ENCODE data around the gene BEST1. TPM values are rescaled to one million over a fixed set of nuclear protein-coding genes. Genes with fewer than 3 reads are reported as not detected.
"Not testable (repeated sequence)": the region's sequence is repeated elsewhere in the genome, so short reads cannot be mapped to it uniquely, and the experiment has no call there.

BEST1 gene
- total RNA-seq, 1 donor: 8.0 TPM

DNA sequence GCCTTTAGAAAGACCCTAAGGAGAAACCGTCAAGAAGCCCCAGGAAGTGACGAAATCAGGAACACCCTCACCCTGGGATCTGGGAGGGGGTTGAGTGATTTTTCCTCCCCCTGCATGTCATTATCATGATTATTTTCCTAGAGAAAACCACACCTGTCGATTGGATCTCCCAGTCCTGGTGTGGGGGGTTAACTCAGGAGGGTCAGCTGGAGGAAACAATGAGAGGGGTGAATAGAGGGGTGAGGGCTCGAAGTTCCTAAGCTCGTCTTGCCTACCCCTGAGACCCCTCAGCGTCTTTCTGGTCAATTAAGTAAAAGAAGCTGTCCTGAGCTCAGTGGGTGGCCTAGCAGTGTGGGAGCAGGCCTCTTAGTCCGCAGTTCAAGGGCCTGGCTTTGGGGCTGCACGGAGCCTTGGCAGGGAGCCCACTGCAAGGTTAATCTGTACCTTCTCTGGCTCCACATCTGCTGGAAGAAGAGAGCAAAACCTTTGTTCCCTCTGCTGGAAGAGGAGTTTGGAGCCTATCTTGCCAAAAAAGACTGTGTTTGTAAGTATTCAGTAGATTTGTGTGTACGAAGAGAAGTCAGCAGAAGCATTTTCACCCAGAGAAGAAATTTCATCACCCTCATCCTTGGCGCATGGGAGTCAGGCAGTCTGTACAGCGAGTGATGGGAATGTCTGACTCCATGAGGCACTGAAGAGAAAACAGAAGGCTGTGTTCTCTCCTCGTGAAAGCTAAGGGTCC is 51.5 kb downstream of the BEST1 start:
- Histone ChIP-seq H3K9me3 (ENCODE audit: low read depth, low read length) (peaks cover 5% of the 10 kb centered on the region), H3K36me3 (ENCODE audit: insufficient read depth, low read length) (no peaks in the 10 kb centered on the region), H3K4me2 (ENCODE audit: insufficient read depth, low read length) (no peak overlapping the region), H3K4me1 (ENCODE audit: insufficient read depth, low read length) (peaks cover 18% of the 10 kb centered on the region), H3K27me3 (ENCODE audit: insufficient read depth, low read length) (no peaks in the 10 kb centered on the region), H3K27ac (ENCODE audit: low read depth, low read length) (no peak overlapping the region), H3K79me2 (ENCODE audit: insufficient read depth, low read length) (no peaks in the 10 kb centered on the region), H2AFZ (ENCODE audit: low read length) (no peak overlapping the region), H4K20me1 (ENCODE audit: insufficient read depth, low read length) (no peaks in the 10 kb centered on the region), H3K4me3 (ENCODE audit: insufficient read depth, low read length) (no peak overlapping the region)
- TF ChIP-seq, protein P1, sequence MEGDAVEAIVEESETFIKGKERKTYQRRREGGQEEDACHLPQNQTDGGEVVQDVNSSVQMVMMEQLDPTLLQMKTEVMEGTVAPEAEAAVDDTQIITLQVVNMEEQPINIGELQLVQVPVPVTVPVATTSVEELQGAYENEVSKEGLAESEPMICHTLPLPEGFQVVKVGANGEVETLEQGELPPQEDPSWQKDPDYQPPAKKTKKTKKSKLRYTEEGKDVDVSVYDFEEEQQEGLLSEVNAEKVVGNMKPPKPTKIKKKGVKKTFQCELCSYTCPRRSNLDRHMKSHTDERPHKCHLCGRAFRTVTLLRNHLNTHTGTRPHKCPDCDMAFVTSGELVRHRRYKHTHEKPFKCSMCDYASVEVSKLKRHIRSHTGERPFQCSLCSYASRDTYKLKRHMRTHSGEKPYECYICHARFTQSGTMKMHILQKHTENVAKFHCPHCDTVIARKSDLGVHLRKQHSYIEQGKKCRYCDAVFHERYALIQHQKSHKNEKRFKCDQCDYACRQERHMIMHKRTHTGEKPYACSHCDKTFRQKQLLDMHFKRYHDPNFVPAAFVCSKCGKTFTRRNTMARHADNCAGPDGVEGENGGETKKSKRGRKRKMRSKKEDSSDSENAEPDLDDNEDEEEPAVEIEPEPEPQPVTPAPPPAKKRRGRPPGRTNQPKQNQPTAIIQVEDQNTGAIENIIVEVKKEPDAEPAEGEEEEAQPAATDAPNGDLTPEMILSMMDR (IDR thresholded peaks at IDR 0.05; ENCODE audit: extremely low read depth, low read depth, low read length): no peak
- no peak for DNase-seq (ENCODE audit: insufficient read length, low spot score, missing footprints)

DNA sequence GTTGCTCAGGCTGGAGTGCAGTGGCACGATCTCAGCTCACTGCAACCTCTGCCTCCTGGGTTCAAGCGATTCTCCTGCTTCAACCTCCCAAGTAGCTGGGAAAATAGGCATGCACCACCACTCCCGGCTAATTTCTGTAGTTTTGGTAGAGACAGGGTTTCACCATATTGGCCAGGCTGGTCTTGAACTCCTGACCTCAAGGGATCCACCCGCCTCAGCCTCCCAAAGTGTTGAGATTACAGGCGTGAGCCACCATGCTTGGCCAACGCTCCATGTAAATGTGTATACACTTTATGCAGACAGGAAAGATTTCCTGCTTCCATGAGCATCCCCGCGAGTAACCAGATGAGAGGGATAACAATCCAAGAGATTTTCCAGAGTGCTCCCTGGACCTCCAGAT is 52.1 kb downstream of the BEST1 start:
- H3K4me2 ChIP-seq (ENCODE audit: insufficient read depth, low read length); H3K4me3 ChIP-seq (ENCODE audit: insufficient read depth, low read length); DNase-seq (ENCODE audit: insufficient read length, low spot score, missing footprints); H3K27ac ChIP-seq (ENCODE audit: low read depth, low read length); H3K36me3 ChIP-seq (ENCODE audit: insufficient read depth, low read length); H3K27me3 ChIP-seq (ENCODE audit: insufficient read depth, low read length); H3K79me2 ChIP-seq (ENCODE audit: insufficient read depth, low read length); H2AFZ ChIP-seq (ENCODE audit: low read length); H3K9me3 ChIP-seq (ENCODE audit: low read depth, low read length); H4K20me1 ChIP-seq (ENCODE audit: insufficient read depth, low read length): not testable (repeated sequence)
- H3K4me1 ChIP-seq (ENCODE audit: insufficient read depth, low read length): peaks cover 18% of the 10 kb centered on the region

DNA sequence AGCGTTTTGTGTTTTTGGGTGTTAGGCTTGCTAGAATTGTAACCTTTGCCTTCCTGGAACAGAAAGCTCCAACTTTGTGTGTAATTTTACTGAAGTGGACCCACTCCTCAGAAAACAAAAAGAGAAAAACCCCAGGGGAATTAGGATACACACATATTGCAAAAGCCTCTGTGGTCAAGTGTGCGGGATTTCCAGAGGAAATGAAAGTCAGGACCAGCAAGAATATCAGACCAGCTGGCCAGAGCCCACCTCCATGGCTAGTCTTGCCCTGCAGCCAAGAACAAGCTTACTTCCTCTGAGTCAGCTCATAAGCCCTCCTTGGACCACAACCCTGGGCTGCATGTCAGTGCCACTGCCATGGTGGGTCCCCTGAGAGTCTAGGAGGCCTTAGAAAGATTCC is 54.3 kb downstream of the BEST1 start:
- H3K4me3 ChIP-seq (ENCODE audit: insufficient read depth, low read length): peak overlapping the region; percentile 39
- TF ChIP-seq, protein P1 (IDR thresholded peaks at IDR 0.05; ENCODE audit: extremely low read depth, low read depth, low read length): no peak

DNA sequence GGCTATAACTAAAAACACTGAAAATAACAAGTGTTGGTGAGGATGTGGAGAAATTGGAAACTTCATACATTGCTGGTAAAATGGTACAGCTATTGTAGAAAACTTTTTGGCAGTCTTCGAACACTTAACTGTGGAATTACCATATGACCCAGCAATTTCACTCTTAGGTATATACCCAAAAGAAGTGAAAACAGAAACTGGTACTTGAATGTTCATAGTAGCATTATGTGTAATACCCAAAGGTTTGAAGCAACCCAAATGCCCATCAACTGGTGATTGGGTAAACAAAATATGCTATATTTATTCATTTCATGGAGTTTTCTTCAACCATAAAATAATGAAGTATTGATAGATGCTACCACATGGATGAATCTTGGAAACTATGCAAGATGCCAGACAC is 58.0 kb downstream of the BEST1 start:
- H3K4me3 ChIP-seq (ENCODE audit: insufficient read depth, low read length): no peak overlapping the region
- no peaks in the 10 kb centered on the region for H4K20me1 ChIP-seq (ENCODE audit: insufficient read depth, low read length)
- H3K36me3 ChIP-seq (ENCODE audit: insufficient read depth, low read length): no peaks in the 10 kb centered on the region
- no peaks in the 10 kb centered on the region for H3K9me3 ChIP-seq (ENCODE audit: low read depth, low read length)
- no peak overlapping the region for H3K4me2 ChIP-seq (ENCODE audit: insufficient read depth, low read length)
- no peak for DNase-seq (ENCODE audit: insufficient read length, low spot score, missing footprints)
- TF ChIP-seq, protein P1 (IDR thresholded peaks at IDR 0.05; ENCODE audit: extremely low read depth, low read depth, low read length): no peak
- H3K27ac ChIP-seq (ENCODE audit: low read depth, low read length): no peak overlapping the region
- no peaks in the 10 kb centered on the region for H3K79me2 ChIP-seq (ENCODE audit: insufficient read depth, low read length)
- no peaks in the 10 kb centered on the region for H3K27me3 ChIP-seq (ENCODE audit: insufficient read depth, low read length)
- peaks cover 29% of the 10 kb centered on the region for H3K4me1 ChIP-seq (ENCODE audit: insufficient read depth, low read length)
- no peak overlapping the region for H2AFZ ChIP-seq (ENCODE audit: low read length)

More for the DNA sequence above, 54.3 kb downstream of the BEST1 start:
- peaks cover 18% of the 10 kb centered on the region for H3K4me1 ChIP-seq (ENCODE audit: insufficient read depth, low read length)
- H3K27me3 ChIP-seq (ENCODE audit: insufficient read depth, low read length): no peaks in the 10 kb centered on the region
- H3K9me3 ChIP-seq (ENCODE audit: low read depth, low read length): peaks cover under 1% of the 10 kb centered on the region
- H3K36me3 ChIP-seq (ENCODE audit: insufficient read depth, low read length): no peaks in the 10 kb centered on the region
- no peak overlapping the region for H2AFZ ChIP-seq (ENCODE audit: low read length)
- H3K27ac ChIP-seq (ENCODE audit: low read depth, low read length): peak overlapping the region; percentile 65
- no peaks in the 10 kb centered on the region for H3K79me2 ChIP-seq (ENCODE audit: insufficient read depth, low read length)
- H3K4me2 ChIP-seq (ENCODE audit: insufficient read depth, low read length): peak overlapping the region; percentile 39
- no peaks in the 10 kb centered on the region for H4K20me1 ChIP-seq (ENCODE audit: insufficient read depth, low read length)
- DNase-seq (ENCODE audit: insufficient read length, low spot score, missing footprints): peak; percentile 84

All from osteoblast (primary cell).